CD4-positive, alpha-beta T cell treated with Interleukin-17A for 1 hour (primary cell): Measurements from ENCODE around the gene SYMPK.
A peak's percentile ranks its signal among the peaks of the same experiment; 100 is the strongest.

Experiments
- DNase-seq: peaks from one replicate; pipeline ENCODE4 v3.0.0-alpha.2; 2020

The SYMPK gene

GRCh38 chr19:45866400-45867176 lies 3.6 kb upstream of the SYMPK start:
- no peak for DNase-seq

GRCh38 chr19:45865269-45865948 lies 2.5 kb upstream of the SYMPK start:
- no peak for DNase-seq

GRCh38 chr19:45864629-45865082 lies 1.7 kb upstream of the SYMPK start:
- DNase-seq, result no peak

- peak; percentile 66 for DNase-seq
Measured at GRCh38 chr19:45863840-45864628, 1.1 kb upstream of the SYMPK start, which contains the start of gene FOXA3. Gene FOXA3, plus strand, starts transcription at chr19:45864326. Its CDS starts 131 bp downstream, at chr19:45864457.

- DNase-seq, result no peak
Measured at GRCh38 chr19:45863335-45863839, 440 bp upstream of the SYMPK start.

GRCh38 chr19:45862271-45862563 lies 730 bp downstream of the SYMPK start:
- no peak for DNase-seq

- no peak for DNase-seq
Measured at GRCh38 chr19:45860359-45861259, 2.3 kb downstream of the SYMPK start.

- no peak for DNase-seq
Measured at GRCh38 chr19:45854167-45854778, 8.7 kb downstream of the SYMPK start.

- DNase-seq, result no peak
Measured at GRCh38 chr19:45852983-45853382, 10.0 kb downstream of the SYMPK start.

- no peak for DNase-seq
Measured at GRCh38 chr19:45852145-45852750, 10.7 kb downstream of the SYMPK start.

GRCh38 chr19:45848922-45849321 lies 14.0 kb downstream of the SYMPK start:
- no peak for DNase-seq

GRCh38 chr19:45847663-45848062 lies 15.3 kb downstream of the SYMPK start:
- DNase-seq, result no peak

GRCh38 chr19:45842198-45842597 lies 20.7 kb downstream of the SYMPK start:
- DNase-seq, result no peak

GRCh38 chr19:45834970-45835369 lies 28.0 kb downstream of the SYMPK start:
- DNase-seq, result no peak

GRCh38 chr19:45828945-45829344 lies 34.0 kb downstream of the SYMPK start:
- DNase-seq, result no peak

GRCh38 chr19:45828523-45828922 lies 34.4 kb downstream of the SYMPK start:
- no peak for DNase-seq

- DNase-seq, result no peak
Measured at GRCh38 chr19:45827459-45828093, 35.4 kb downstream of the SYMPK start.

GRCh38 chr19:45826934-45827333 lies 36.0 kb downstream of the SYMPK start:
- no peak for DNase-seq

- no peak for DNase-seq
Measured at GRCh38 chr19:45825917-45826893, 36.7 kb downstream of the SYMPK start.

- no peak for DNase-seq
Measured at GRCh38 chr19:45825263-45825605, 37.7 kb downstream of the SYMPK start.
